Panc1 (cell line): ENCODE data around the gene CBARP.
A peak's percentile ranks its signal among the peaks of the same experiment; 100 is the strongest.

Source experiments
- CTCF ChIP-seq: fragments of 450-650 bp; IDR thresholded peaks from 2 replicates; pipeline ENCODE4 v1.5.1; 2017; ENCODE audit warnings: mild to moderate bottlenecking
- POLR2AphosphoS5 ChIP-seq: IDR thresholded peaks from 2 replicates; pipeline ENCODE4 v1.6.1; 2012; ENCODE audit warnings: mild to moderate bottlenecking, low read depth, low read length, moderate library complexity

GRCh38 chr19:1243768-1244692 is 6.2 kb upstream of the CBARP start:
- TF ChIP-seq POLR2AphosphoS5 (no peak; the same call in 1 of the 2 replicates), CTCF (peak; percentile 94)
